GM23248 (cell line): ENCODE data around the gene KBTBD8. TPM values are rescaled to one million over a fixed set of nuclear protein-coding genes. Genes with fewer than 3 reads are reported as not detected.

Experiments
- DNase-seq: peaks from one replicate; pipeline ENCODE4 v3.0.0-alpha.2; 2015
- H2AFZ ChIP-seq: fragments of 200-600 bp; sonication (generic); 2 replicates; pipeline ENCODE4 v1.6.1; 2016; ENCODE audit warnings: antibody characterized with exemption
- H3F3A ChIP-seq: fragments of 200-600 bp; sonication (generic); 2 replicates; pipeline ENCODE4 v1.6.1; 2016; ENCODE audit warnings: mild to moderate bottlenecking, antibody characterized with exemption, mixed run types; ENCODE audit not compliant: insufficient read depth
- H3K27ac ChIP-seq: fragments of 200-600 bp; sonication (generic); 2 replicates; pipeline ENCODE4 v1.5.1; 2016; ENCODE audit warnings: mild to moderate bottlenecking
- H3K27me3 ChIP-seq: fragments of 200-600 bp; sonication (generic); replicated peaks from 2 replicates; pipeline ENCODE4 v1.6.1; 2016; ENCODE audit warnings: mild to moderate bottlenecking; ENCODE audit not compliant: insufficient read depth
- H3K36me3 ChIP-seq: fragments of 200-600 bp; sonication (generic); 2 replicates; pipeline ENCODE4 v1.6.1; 2016; ENCODE audit warnings: low read depth, mild to moderate bottlenecking
- H3K4me1 ChIP-seq: fragments of 200-600 bp; sonication (generic); 2 replicates; pipeline ENCODE4 v1.6.1; 2016; ENCODE audit warnings: mild to moderate bottlenecking; ENCODE audit not compliant: insufficient read depth
- H3K4me2 ChIP-seq: fragments of 200-600 bp; sonication (generic); one replicate; pipeline ENCODE4 v1.6.1; 2016; ENCODE audit warnings: mild to moderate bottlenecking; ENCODE audit not compliant: unreplicated experiment
- H3K4me3 ChIP-seq: fragments of 200-600 bp; sonication (generic); 2 replicates; pipeline ENCODE4 v1.5.1; 2016; ENCODE audit warnings: mild to moderate bottlenecking
- H3K79me2 ChIP-seq: fragments of 200-600 bp; sonication (generic); 2 replicates; pipeline ENCODE4 v1.6.1; 2016; ENCODE audit warnings: mild to moderate bottlenecking; ENCODE audit not compliant: insufficient read depth
- H3K9ac ChIP-seq: fragments of 200-600 bp; sonication (generic); 2 replicates; pipeline ENCODE4 v1.6.1; 2016; ENCODE audit warnings: mild to moderate bottlenecking
- H3K9me2 ChIP-seq: fragments of 200-600 bp; sonication (generic); 2 replicates; pipeline ENCODE4 v1.6.1; 2016; ENCODE audit warnings: mixed run types, mild to moderate bottlenecking, moderate library complexity; ENCODE audit not compliant: insufficient read depth
- H3K9me3 ChIP-seq: fragments of 200-600 bp; sonication (generic); one replicate; pipeline ENCODE4 v1.6.1; 2017; ENCODE audit warnings: low read depth
- H4K20me1 ChIP-seq: fragments of 200-600 bp; sonication (generic); 2 replicates; pipeline ENCODE4 v1.6.0; 2016; ENCODE audit not compliant: insufficient read depth
- EZH2 ChIP-seq: fragments of 200-600 bp; sonication (generic); IDR thresholded peaks from 2 replicates; pipeline ENCODE4 v1.6.1; 2018; ENCODE audit warnings: antibody characterized with exemption, mild to moderate bottlenecking; ENCODE audit not compliant: insufficient read depth, poor library complexity, severe bottlenecking
- EZH2phosphoT487 ChIP-seq: fragments of 200-600 bp; sonication (generic); IDR thresholded peaks from 2 replicates; pipeline ENCODE4 v1.6.1; 2018; ENCODE audit warnings: antibody characterized with exemption, moderate library complexity, mild to moderate bottlenecking, low read depth; ENCODE audit not compliant: insufficient read depth
- WGBS, 2 experiments: methylation state at CpG; one replicate each; pipeline ENCODE4 v1.1.6; 2015 to 2017; ENCODE audit warnings: low lambda C conversion rate in 2 of 2, low coverage in 1 of 2; ENCODE audit errors: missing lambda C conversion rate in 2 of 2; 5-methylcytosine and 5-hydroxymethylcytosine counted together
- in situ Hi-C: fragments of 300-500 bp; cut with MboI; formaldehyde crosslinking; loops from 2 replicates; pipeline ENCODE4 v1.15.0; 2020
- polyA plus RNA-seq: library from polyadenylated mRNA; unstranded; fragments of >200 nt; fragmentation: Nextera tagmentation; extraction: Ambion mirVana; gene quantifications from 2 replicates; pipeline ENCODE4 v1.2.1, GENCODE V29; 2016
- total RNA-seq: library from RNA; depleted of rRNA; stranded (reverse); fragments of >200 nt; shearing (Covaris generic); gene quantifications from 2 replicates; pipeline ENCODE4 v1.2.3, GENCODE V29; 2014

KBTBD8 gene
- total and polyA plus RNA-seq, 2 experiments from 2014 or later, result 0.26 to 0.86 TPM

- no peaks in the 10 kb centered on the region for H3K79me2 ChIP-seq
- H3K4me2 ChIP-seq, result no peak overlapping the region
- no peaks in the 10 kb centered on the region for H4K20me1 ChIP-seq
- WGBS, 2 experiments, result 37 to 44% methylated on average over 3 of the region's 3 CpGs
- H3K36me3 ChIP-seq, result no peaks in the 10 kb centered on the region
- H3K9ac ChIP-seq, result no peak overlapping the region
- H3K27ac ChIP-seq, result no peak overlapping the region
- no peaks in the 10 kb centered on the region for H3K4me1 ChIP-seq
- H3K9me2 ChIP-seq, result no peaks in the 10 kb centered on the region
- no peak overlapping the region for H2AFZ ChIP-seq
- H3K9me3 ChIP-seq, result no peaks in the 10 kb centered on the region
- H3F3A ChIP-seq, result no peaks in the 10 kb centered on the region
- no peak overlapping the region for H3K4me3 ChIP-seq
- DNase-seq, result no peak
- TF ChIP-seq EZH2, result no peak
- TF ChIP-seq EZH2phosphoT487, result no peak
- in situ Hi-C loops, result loop anchor here (25.0 kb wide), 1 partner anchor 1925 kb away; no protein-coding TSS in a partner anchor
- peaks cover 36% of the 10 kb centered on the region; the same call in 1 of the 2 replicates for H3K27me3 ChIP-seq
Measured at GRCh38 chr3:66962664-66963063, 35.4 kb upstream of the KBTBD8 start.

GRCh38 chr3:66971245-66971644 is 26.9 kb upstream of the KBTBD8 start:
- Histone ChIP-seq H4K20me1 (no peaks in the 10 kb centered on the region), H3K9me2 (no peaks in the 10 kb centered on the region), H3F3A (no peaks in the 10 kb centered on the region), H3K9ac (no peak overlapping the region), H3K9me3 (no peaks in the 10 kb centered on the region), H3K36me3 (no peaks in the 10 kb centered on the region), H3K4me3 (no peak overlapping the region), H3K79me2 (no peaks in the 10 kb centered on the region), H3K27ac (no peak overlapping the region), H3K27me3 (peaks cover 22% of the 10 kb centered on the region), H3K4me1 (no peaks in the 10 kb centered on the region), H3K4me2 (no peak overlapping the region), H2AFZ (peak overlapping the region; percentile 91)
- 36 to 42% methylated on average over 3 of the region's 3 CpGs for WGBS, 2 experiments
- no peak for DNase-seq
- TF ChIP-seq EZH2phosphoT487, result no peak
- TF ChIP-seq EZH2, result no peak
- in situ Hi-C loops, result loop anchor here (25.0 kb wide), 1 partner anchor 1916 kb away; no protein-coding TSS in a partner anchor

- in situ Hi-C loops, result loop anchor here (25.0 kb wide), 1 partner anchor 1915 kb away; no protein-coding TSS in a partner anchor
Measured at GRCh38 chr3:66971891-66972551, 26.1 kb upstream of the KBTBD8 start.

GRCh38 chr3:66980791-66981190 is 17.3 kb upstream of the KBTBD8 start:
- in situ Hi-C loops, result no loop called here

More at GRCh38 chr3:66971891-66972551, 26.1 kb upstream of the KBTBD8 start:
- no peaks in the 10 kb centered on the region for H3K36me3 ChIP-seq
- DNase-seq, result peak; percentile 81
- H3F3A ChIP-seq, result no peaks in the 10 kb centered on the region
- peak overlapping the region; percentile 29; the same call in 1 of the 2 replicates for H3K9ac ChIP-seq
- no peaks in the 10 kb centered on the region for H3K9me3 ChIP-seq
- WGBS, 2 experiments, result 13 to 24% methylated on average over 22 of the region's 22 CpGs
- no peaks in the 10 kb centered on the region for H4K20me1 ChIP-seq
- no peak overlapping the region for H3K27ac ChIP-seq
- no peaks in the 10 kb centered on the region for H3K4me1 ChIP-seq
- H3K4me2 ChIP-seq, result peak overlapping the region; percentile 84
- no peak for TF ChIP-seq EZH2
- no peak for TF ChIP-seq EZH2phosphoT487
- H3K79me2 ChIP-seq, result no peaks in the 10 kb centered on the region
- peak overlapping the region; percentile 91 for H2AFZ ChIP-seq
- peak overlapping the region; percentile 71 for H3K4me3 ChIP-seq
- peaks cover 14% of the 10 kb centered on the region for H3K27me3 ChIP-seq
- H3K9me2 ChIP-seq, result no peaks in the 10 kb centered on the region

More at GRCh38 chr3:66980791-66981190, 17.3 kb upstream of the KBTBD8 start:
- H3F3A ChIP-seq, result no peaks in the 10 kb centered on the region
- no peaks in the 10 kb centered on the region for H3K4me1 ChIP-seq
- no peak overlapping the region for H3K9ac ChIP-seq
- H3K9me2 ChIP-seq, result no peaks in the 10 kb centered on the region
- no peaks in the 10 kb centered on the region for H3K9me3 ChIP-seq
- no peaks in the 10 kb centered on the region for H3K36me3 ChIP-seq
- H3K27ac ChIP-seq, result no peak overlapping the region
- 52 to 59% methylated on average over 1 of the region's 1 CpG for WGBS, 2 experiments
- no peak for DNase-seq
- H3K79me2 ChIP-seq, result no peaks in the 10 kb centered on the region
- H2AFZ ChIP-seq, result no peak overlapping the region
- H3K4me3 ChIP-seq, result no peak overlapping the region
- no peaks in the 10 kb centered on the region for H4K20me1 ChIP-seq
- no peak for TF ChIP-seq EZH2phosphoT487
- no peak for TF ChIP-seq EZH2
- H3K4me2 ChIP-seq, result no peak overlapping the region
- peaks cover 4% of the 10 kb centered on the region; the same call in 1 of the 2 replicates for H3K27me3 ChIP-seq
